GM19452 (cell line): ENCODE measurements around the gene COPG2.
"Not testable (repeated sequence)": the region's sequence is repeated elsewhere in the genome, so short reads cannot be mapped to it uniquely, and the experiment has no call there.

ENCODE experiments used
- ATAC-seq: cut with Tn5 transposase; IDR thresholded peaks from one replicate; pipeline ENCODE4 v1.9.1; 2021; ENCODE audit not compliant: unreplicated experiment

Gene COPG2

GRCh38 chr7:130570144-130570543 lies 98.4 kb downstream of the COPG2 start:
- ATAC-seq = not testable (repeated sequence)

- ATAC-seq = no peak
These were observed 101.7 kb downstream of the COPG2 start for GRCh38 chr7:130566898-130567280.

GRCh38 chr7:130566168-130566897 lies 102.2 kb downstream of the COPG2 start:
- ATAC-seq = no peak

GRCh38 chr7:130560972-130561371 lies 107.6 kb downstream of the COPG2 start:
- ATAC-seq = no peak

- ATAC-seq = no peak
These were observed 109.4 kb downstream of the COPG2 start for GRCh38 chr7:130559184-130559583.

GRCh38 chr7:130554481-130554880 lies 114.1 kb downstream of the COPG2 start:
- no peak for ATAC-seq

- ATAC-seq = no peak
These were observed 115.0 kb downstream of the COPG2 start for GRCh38 chr7:130553398-130554029.

- ATAC-seq = no peak
These were observed 124.2 kb downstream of the COPG2 start for GRCh38 chr7:130544356-130544755.

GRCh38 chr7:130543487-130544010 lies 125.0 kb downstream of the COPG2 start:
- no peak for ATAC-seq

GRCh38 chr7:130542297-130542696 lies 126.3 kb downstream of the COPG2 start:
- ATAC-seq = not testable (repeated sequence)

- not testable (repeated sequence) for ATAC-seq
These were observed 127.3 kb downstream of the COPG2 start for GRCh38 chr7:130541287-130541686.

GRCh38 chr7:130537894-130538293 lies 130.7 kb downstream of the COPG2 start:
- not testable (repeated sequence) for ATAC-seq

GRCh38 chr7:130529417-130529816 lies 139.1 kb downstream of the COPG2 start:
- no peak for ATAC-seq

GRCh38 chr7:130527752-130528355 lies 140.7 kb downstream of the COPG2 start:
- ATAC-seq = not testable (repeated sequence)

GRCh38 chr7:130524628-130525027 lies 143.9 kb downstream of the COPG2 start:
- no peak for ATAC-seq

GRCh38 chr7:130523519-130524125 lies 144.9 kb downstream of the COPG2 start:
- not testable (repeated sequence) for ATAC-seq

- no peak for ATAC-seq
These were observed 147.1 kb downstream of the COPG2 start for GRCh38 chr7:130521258-130521951.

GRCh38 chr7:130515315-130516040 lies 153.1 kb downstream of the COPG2 start:
- no peak for ATAC-seq

- ATAC-seq = no peak
These were observed 155.1 kb downstream of the COPG2 start for GRCh38 chr7:130513447-130513846.

GRCh38 chr7:130512038-130512437 lies 156.5 kb downstream of the COPG2 start:
- ATAC-seq = not testable (repeated sequence)
